Measurements from ENCODE around the gene CENPT. TPM values are rescaled to one million over a fixed set of nuclear protein-coding genes. Genes with fewer than 3 reads are reported as not detected.

The CENPT gene
- total and polyA plus RNA-seq, 2 of the 13 experiments (the other 11 are each of a cell fraction or from before 2014, with no cell fraction given) = 40.9 to 43.3 TPM

DNA sequence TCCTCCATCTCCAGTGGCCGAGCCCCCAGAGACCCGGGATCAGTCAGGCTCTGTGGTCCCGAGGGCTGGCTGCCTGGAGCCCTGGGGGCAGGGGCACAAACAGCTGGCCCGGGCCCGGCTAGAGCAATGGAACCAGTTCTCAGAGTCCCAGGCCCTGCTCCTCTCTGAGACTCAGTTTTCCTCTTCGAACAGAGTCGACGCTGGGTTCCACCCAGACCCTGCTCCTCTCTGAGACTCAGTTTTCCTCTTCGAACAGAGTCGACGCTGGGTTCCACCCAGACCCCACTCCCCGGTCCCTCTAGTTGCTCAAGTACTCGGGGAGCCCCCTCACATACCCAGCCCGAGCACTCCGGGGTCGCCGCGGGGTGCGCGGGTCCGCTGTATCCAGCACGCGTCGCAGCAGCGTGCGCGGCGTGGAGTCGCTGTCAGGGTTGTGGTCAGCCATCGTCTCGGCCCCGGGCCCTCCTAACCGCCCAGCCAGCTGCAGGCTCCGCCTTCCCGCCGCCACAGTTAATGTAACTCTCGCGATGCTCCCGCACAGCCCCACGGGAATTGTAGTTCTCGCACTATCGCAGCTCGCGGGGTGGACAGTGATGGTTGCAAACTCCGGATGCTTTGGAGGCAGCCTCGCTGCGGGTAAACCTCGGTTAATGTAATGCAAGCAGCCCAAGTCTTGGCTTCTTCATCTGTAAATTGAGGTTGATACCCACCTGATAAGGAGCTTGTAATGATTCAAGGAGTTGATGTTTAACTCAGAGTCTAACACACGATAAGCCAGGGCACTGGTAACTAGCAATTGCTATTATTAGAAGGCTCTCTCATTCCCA is 13.9 kb downstream of the CENPT start (continued):
- TF ChIP-seq, protein P1, sequence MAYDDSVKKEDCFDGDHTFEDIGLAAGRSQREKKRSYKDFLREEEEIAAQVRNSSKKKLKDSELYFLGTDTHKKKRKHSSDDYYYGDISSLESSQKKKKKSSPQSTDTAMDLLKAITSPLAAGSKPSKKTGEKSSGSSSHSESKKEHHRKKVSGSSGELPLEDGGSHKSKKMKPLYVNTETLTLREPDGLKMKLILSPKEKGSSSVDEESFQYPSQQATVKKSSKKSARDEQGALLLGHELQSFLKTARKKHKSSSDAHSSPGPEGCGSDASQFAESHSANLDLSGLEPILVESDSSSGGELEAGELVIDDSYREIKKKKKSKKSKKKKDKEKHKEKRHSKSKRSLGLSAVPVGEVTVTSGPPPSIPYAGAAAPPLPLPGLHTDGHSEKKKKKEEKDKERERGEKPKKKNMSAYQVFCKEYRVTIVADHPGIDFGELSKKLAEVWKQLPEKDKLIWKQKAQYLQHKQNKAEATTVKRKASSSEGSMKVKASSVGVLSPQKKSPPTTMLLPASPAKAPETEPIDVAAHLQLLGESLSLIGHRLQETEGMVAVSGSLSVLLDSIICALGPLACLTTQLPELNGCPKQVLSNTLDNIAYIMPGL (CRISPR knock-in tag; IDR thresholded peaks at IDR 0.05; ENCODE audit: borderline replicate concordance in 1 of 2, low read depth in 1 of 2) = peak in 1 of 2 experiments; percentile 91; a peak in 3 of 4 replicates
- no peak for TF ChIP-seq SP1 (IDR thresholded peaks at IDR 0.05)
- peak; percentile 79; the same call in 1 of the 2 replicates for TF ChIP-seq SP1 (CRISPR knock-in tag; IDR thresholded peaks at IDR 0.05)
- TF ChIP-seq, protein P2, sequence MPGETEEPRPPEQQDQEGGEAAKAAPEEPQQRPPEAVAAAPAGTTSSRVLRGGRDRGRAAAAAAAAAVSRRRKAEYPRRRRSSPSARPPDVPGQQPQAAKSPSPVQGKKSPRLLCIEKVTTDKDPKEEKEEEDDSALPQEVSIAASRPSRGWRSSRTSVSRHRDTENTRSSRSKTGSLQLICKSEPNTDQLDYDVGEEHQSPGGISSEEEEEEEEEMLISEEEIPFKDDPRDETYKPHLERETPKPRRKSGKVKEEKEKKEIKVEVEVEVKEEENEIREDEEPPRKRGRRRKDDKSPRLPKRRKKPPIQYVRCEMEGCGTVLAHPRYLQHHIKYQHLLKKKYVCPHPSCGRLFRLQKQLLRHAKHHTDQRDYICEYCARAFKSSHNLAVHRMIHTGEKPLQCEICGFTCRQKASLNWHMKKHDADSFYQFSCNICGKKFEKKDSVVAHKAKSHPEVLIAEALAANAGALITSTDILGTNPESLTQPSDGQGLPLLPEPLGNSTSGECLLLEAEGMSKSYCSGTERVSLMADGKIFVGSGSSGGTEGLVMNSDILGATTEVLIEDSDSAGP (CRISPR knock-in tag; IDR thresholded peaks at IDR 0.05; ENCODE audit: borderline replicate concordance) = peak; percentile 87; the same call in 1 of the 2 replicates
- no peak for TF ChIP-seq MTF1 (CRISPR knock-in tag; IDR thresholded peaks at IDR 0.05)
- peak; percentile 96; the same call in 1 of the 2 replicates for TF ChIP-seq ZNF615 (CRISPR knock-in tag; IDR thresholded peaks at IDR 0.05; ENCODE audit: borderline replicate concordance)
- TF ChIP-seq, protein P3, sequence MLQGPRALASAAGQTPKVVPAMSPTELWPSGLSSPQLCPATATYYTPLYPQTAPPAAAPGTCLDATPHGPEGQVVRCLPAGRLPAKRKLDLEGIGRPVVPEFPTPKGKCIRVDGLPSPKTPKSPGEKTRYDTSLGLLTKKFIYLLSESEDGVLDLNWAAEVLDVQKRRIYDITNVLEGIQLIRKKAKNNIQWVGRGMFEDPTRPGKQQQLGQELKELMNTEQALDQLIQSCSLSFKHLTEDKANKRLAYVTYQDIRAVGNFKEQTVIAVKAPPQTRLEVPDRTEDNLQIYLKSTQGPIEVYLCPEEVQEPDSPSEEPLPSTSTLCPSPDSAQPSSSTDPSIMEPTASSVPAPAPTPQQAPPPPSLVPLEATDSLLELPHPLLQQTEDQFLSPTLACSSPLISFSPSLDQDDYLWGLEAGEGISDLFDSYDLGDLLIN (CRISPR knock-in tag; IDR thresholded peaks at IDR 0.05; ENCODE audit: borderline replicate concordance) = peak; percentile 99; the same call in 1 of the 2 replicates
- peak; percentile 27; the same call in 1 of the 2 replicates for TF ChIP-seq ZNF136 (CRISPR knock-in tag; IDR thresholded peaks at IDR 0.05; ENCODE audit: low read depth)
- 0 out of 2 replicates have a peak, but pooled peaks have one; percentile 38 for TF ChIP-seq ZNF737 (CRISPR knock-in tag; IDR thresholded peaks at IDR 0.05; ENCODE audit: borderline replicate concordance)
- peak; percentile 90; the same call in 1 of the 2 replicates for TF ChIP-seq MEIS1 (CRISPR knock-in tag; IDR thresholded peaks at IDR 0.05; ENCODE audit: borderline replicate concordance)
- no peak for TF ChIP-seq PCBP2 (optimal IDR thresholded peaks at IDR 0.05; ENCODE audit: low read depth, low read length, poor library complexity, severe bottlenecking)
- no peak for TF ChIP-seq ZNF20 (CRISPR knock-in tag; IDR thresholded peaks at IDR 0.05)
- TF ChIP-seq GABPA (IDR thresholded peaks at IDR 0.05; ENCODE audit: low read depth, low read length) = no peak
- TF ChIP-seq GABPA (CRISPR knock-in tag; IDR thresholded peaks at IDR 0.05; ENCODE audit: low read depth) = peak; percentile 77
- no peak for TF ChIP-seq JDP2 (CRISPR knock-in tag; IDR thresholded peaks at IDR 0.05; ENCODE audit: borderline replicate concordance)
- TF ChIP-seq, protein P4, sequence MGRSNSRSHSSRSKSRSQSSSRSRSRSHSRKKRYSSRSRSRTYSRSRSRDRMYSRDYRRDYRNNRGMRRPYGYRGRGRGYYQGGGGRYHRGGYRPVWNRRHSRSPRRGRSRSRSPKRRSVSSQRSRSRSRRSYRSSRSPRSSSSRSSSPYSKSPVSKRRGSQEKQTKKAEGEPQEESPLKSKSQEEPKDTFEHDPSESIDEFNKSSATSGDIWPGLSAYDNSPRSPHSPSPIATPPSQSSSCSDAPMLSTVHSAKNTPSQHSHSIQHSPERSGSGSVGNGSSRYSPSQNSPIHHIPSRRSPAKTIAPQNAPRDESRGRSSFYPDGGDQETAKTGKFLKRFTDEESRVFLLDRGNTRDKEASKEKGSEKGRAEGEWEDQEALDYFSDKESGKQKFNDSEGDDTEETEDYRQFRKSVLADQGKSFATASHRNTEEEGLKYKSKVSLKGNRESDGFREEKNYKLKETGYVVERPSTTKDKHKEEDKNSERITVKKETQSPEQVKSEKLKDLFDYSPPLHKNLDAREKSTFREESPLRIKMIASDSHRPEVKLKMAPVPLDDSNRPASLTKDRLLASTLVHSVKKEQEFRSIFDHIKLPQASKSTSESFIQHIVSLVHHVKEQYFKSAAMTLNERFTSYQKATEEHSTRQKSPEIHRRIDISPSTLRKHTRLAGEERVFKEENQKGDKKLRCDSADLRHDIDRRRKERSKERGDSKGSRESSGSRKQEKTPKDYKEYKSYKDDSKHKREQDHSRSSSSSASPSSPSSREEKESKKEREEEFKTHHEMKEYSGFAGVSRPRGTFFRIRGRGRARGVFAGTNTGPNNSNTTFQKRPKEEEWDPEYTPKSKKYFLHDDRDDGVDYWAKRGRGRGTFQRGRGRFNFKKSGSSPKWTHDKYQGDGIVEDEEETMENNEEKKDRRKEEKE (IDR thresholded peaks at IDR 0.05) = no peak
- TF ChIP-seq, protein P5, sequence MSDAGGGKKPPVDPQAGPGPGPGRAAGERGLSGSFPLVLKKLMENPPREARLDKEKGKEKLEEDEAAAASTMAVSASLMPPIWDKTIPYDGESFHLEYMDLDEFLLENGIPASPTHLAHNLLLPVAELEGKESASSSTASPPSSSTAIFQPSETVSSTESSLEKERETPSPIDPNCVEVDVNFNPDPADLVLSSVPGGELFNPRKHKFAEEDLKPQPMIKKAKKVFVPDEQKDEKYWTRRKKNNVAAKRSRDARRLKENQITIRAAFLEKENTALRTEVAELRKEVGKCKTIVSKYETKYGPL (CRISPR knock-in tag; IDR thresholded peaks at IDR 0.05) = no peak; the same call in 1 of the 2 replicates
- TF ChIP-seq ZFP1 (CRISPR knock-in tag; IDR thresholded peaks at IDR 0.05) = peak; percentile 27; the same call in 1 of the 2 replicates
- no peak for TF ChIP-seq ZFP36 (IDR thresholded peaks at IDR 0.05; ENCODE audit: borderline replicate concordance, low read depth, low read length, partially characterized antibody)
- 0 out of 2 replicates have a peak, but pooled peaks have one; percentile 38 for TF ChIP-seq ZNF34 (CRISPR knock-in tag; IDR thresholded peaks at IDR 0.05; ENCODE audit: borderline replicate concordance)
